ENCODE data around the gene KLHL40.

KLHL40 gene

DNA sequence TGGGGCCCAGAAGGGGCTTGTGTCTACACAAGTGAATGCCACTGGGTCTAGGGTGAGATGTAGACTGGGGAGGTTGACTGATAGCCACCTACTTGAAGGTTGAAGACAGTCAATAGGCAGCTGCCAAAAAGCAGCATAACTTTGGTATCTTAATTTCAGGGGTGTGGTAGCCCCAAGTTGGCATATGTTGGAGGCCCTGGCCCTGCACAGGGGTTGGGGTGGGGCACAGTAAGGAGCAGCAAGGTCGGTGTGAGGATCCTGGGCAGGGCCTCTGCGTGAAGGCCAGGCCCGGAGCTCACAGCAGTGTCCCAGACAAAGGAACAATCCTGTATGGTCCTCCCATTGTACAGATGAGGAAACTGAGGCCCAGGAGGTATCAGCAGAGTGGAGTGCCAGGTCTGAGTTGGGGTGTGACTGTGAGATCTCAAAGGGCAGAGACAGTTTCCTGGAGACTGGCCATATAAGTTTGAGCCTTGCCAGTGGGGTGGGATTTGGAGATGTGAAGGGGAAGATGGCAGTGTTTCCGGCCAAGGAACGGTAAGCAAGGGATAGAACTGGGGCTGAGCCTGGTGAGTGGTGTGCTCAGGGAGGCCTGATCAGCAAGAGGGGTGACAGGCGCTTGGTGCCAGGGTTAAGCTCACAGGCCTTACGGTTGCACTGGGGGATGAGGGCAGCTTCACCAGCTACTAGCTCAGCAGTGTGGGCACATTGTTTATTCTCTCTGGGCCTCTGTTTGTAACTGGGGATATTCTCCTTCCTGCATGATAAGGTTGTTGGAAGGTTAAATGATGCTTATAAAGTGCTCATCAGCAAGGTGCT lies 1.7 kb downstream of the KLHL40 start:
- TF ChIP-seq, protein P1, sequence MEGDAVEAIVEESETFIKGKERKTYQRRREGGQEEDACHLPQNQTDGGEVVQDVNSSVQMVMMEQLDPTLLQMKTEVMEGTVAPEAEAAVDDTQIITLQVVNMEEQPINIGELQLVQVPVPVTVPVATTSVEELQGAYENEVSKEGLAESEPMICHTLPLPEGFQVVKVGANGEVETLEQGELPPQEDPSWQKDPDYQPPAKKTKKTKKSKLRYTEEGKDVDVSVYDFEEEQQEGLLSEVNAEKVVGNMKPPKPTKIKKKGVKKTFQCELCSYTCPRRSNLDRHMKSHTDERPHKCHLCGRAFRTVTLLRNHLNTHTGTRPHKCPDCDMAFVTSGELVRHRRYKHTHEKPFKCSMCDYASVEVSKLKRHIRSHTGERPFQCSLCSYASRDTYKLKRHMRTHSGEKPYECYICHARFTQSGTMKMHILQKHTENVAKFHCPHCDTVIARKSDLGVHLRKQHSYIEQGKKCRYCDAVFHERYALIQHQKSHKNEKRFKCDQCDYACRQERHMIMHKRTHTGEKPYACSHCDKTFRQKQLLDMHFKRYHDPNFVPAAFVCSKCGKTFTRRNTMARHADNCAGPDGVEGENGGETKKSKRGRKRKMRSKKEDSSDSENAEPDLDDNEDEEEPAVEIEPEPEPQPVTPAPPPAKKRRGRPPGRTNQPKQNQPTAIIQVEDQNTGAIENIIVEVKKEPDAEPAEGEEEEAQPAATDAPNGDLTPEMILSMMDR (conservative IDR thresholded peaks at IDR 0.05; ENCODE audit: low read depth, low read length) = no peak
- no peak for DNase-seq (ENCODE audit: low read depth)
- no peak overlapping the region for H3K4me3 ChIP-seq (ENCODE audit: low read length)

DNA sequence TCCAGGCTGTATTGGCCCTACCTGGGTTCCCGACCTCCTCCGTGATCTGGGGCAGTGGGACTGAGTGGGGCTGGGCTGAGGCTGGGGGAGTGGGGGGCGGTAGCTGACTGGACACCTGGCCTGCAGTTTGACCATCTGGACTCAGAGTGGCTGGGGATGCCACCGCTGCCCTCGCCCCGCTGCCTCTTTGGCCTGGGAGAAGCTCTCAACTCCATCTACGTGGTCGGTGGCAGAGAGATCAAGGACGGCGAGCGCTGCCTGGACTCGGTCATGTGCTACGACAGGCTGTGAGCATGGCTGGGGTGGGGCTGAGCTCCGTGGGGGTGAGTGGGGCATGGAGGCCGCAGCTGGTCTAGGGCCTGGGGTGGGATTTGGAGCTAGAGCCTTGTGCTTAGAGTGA lies 2.7 kb downstream of the KLHL40 start:
- TF ChIP-seq, protein P1 (conservative IDR thresholded peaks at IDR 0.05; ENCODE audit: low read depth, low read length) = no peak
- DNase-seq (ENCODE audit: low read depth) = no peak
- no peak overlapping the region for H3K4me3 ChIP-seq (ENCODE audit: low read length)

DNA sequence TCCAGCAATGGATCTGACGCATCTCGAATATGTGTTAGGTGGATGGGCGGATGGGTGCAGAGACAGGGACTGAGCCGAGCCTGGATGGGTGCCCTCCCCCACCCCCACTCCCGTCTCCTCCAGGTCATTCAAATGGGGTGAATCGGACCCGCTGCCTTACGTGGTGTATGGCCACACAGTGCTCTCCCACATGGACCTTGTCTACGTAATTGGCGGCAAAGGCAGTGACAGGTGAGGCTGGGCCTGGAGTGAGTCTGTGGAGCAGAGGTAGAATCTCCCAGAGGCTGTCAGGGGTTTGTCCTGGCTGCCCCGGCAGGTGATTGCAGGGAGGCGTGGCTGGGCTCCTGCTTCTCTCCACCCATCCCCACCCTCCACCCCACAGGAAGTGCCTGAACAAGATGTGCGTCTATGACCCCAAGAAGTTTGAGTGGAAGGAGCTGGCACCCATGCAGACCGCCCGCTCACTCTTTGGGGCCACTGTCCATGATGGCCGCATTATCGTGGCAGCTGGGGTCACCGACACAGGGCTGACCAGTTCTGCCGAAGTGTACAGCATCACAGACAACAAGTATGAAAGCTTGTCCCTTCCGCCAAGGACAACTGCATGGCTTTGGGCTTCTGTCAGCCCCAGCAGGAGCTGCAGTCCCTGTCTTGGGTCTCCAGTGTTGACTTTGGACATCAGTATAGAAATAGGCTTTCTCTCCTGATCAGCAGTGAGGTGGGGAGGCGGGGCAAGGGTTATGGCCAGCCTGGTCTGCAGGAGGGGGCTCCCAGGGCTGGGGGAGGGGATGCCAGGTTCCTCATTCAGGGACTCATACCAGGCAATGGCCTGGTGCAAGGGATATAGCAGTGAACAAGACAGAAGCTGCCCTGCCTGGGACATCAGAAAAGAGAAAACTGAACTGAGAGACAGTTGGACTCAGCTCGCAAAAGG lies 3.4 kb downstream of the KLHL40 start:
- TF ChIP-seq, protein P1 (conservative IDR thresholded peaks at IDR 0.05; ENCODE audit: low read depth, low read length) = no peak
- DNase-seq (ENCODE audit: low read depth) = no peak

DNA sequence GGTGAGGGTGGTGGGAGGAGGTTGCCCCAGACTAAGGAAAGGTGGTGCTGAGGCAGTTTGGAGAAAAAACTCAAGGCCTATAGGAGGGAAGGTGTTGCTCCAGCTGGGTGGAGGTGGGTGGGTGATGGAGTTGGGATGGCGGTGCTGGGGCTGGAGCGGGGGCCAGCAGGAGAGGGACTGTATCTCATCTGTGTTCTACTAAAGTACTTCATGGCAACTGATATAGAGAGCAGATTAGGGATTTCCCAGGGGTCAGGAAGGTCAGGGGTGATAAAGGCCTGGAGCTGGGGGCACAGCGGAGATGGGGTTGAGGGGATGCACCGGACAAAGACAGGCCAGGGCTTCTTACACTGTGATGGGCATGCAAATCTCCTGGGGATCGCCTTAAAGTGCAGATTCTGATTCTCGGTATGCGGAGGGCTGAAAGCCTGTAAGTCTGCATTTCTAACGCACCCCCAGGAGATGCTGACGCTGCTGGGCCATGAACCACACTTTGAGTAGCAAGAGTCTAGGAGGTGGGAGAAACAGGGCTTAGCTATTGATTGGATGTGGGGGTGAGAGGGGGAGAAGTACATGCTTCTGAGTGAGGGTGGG lies 4.2 kb downstream of the KLHL40 start:
- no peak for DNase-seq (ENCODE audit: low read depth)
- TF ChIP-seq, protein P1 (conservative IDR thresholded peaks at IDR 0.05; ENCODE audit: low read depth, low read length) = no peak
- H3K4me3 ChIP-seq (ENCODE audit: low read length) = no peak overlapping the region

More for the DNA sequence above, 3.4 kb downstream of the KLHL40 start:
- H3K4me3 ChIP-seq (ENCODE audit: low read length) = no peak overlapping the region

DNA sequence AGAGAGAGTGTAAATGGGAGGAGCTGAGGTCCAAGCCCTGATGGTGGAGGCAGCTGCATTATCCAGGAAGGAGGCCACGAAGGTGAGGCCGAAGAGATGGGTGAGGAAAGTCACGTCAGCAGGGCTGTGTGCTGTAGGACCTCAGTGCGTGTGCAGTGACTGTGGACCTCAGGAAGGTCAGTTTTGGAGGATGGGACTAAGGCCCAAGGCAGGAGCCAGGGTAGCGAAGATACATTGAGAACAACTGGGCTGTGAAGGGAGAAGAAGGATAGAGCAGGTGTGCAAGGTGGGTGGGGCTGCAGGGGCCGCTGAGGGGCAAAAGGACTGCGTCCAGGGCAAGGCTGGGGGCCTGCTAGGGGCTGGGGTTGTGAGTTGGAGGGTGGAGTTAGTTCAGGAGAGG lies 4.9 kb downstream of the KLHL40 start:
- DNase-seq (ENCODE audit: low read depth) = no peak
- TF ChIP-seq, protein P1 (conservative IDR thresholded peaks at IDR 0.05; ENCODE audit: low read depth, low read length) = no peak
- no peak overlapping the region for H3K4me3 ChIP-seq (ENCODE audit: low read length)

DNA sequence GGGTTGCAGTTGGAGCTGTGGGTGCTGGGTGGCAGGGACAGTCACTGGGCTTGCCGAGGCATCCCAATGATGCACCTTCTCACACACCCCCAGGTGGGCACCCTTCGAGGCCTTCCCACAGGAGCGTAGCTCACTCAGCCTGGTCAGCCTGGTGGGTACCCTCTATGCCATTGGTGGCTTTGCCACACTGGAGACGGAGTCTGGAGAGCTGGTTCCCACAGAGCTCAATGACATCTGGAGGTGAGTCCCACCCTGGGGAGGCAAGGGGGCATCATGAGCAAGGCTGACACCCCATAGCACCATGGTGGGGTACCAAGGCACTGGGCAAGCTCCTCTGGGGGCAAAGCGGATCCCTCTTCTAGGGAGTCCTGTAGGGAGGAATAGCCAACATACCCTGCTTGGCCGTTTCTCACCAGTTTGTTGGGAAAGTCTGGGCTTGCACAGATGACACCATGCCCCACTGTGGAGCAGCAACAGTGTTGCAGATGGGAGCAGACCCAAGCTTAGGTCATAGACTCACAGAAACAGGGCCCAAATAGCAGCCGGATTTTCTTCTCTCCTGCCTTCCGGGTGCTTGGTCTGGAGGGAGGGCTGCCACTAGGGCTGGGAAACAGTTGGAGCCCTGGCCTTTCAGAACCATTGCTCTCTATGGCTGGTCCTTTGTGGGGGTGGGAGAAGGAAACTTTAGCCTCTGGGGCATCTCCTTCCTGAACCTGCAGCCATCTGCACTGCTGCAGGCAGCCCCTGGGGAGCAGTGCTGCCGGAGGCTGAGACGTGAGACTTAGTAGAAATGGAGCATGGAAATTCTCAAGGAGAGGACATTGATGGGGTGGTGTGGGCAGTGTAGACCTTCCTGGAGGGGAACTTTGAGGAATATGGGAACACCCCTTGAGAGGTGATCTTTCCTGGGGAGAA lies 5.7 kb downstream of the KLHL40 start:
- DNase-seq (ENCODE audit: low read depth) = no peak
- TF ChIP-seq, protein P1 (conservative IDR thresholded peaks at IDR 0.05; ENCODE audit: low read depth, low read length) = no peak
- H3K4me3 ChIP-seq (ENCODE audit: low read length) = no peak overlapping the region
